NCI-H1105 treated with DMSO at 0.1 percent for 48 hours (cell line): ENCODE measurements around the gene OR10A6.

Experiments
- DNase-seq: peaks from one replicate; lab custom pipeline; 2025; lab: John Stamatoyannopoulos, UW

The OR10A6 gene

DNA sequence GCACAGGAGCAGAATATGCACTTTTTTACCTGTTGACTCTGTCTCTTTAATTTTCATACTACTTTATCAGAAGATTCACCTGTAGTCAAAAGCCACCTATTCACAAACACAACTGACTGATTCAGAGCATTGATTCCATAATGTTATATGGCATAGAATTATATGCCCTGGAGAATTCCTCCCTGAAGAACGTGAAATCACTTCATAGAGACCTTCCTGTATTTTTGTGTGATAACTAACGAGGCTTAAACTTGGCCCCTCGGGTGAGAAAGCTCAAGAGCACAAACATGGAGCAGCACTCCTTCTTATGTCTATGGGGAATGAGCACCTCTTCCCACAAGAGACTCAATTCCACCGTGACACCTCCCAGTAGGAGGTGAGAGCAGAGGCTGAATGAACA is at the start of gene OR10A6:
TSS of gene OR10A6 (minus strand) at position 101 of the 400 bp plus-strand sequence. CDS start 2,606 bp downstream, outside the sequence.
- no peak for DNase-seq

DNA sequence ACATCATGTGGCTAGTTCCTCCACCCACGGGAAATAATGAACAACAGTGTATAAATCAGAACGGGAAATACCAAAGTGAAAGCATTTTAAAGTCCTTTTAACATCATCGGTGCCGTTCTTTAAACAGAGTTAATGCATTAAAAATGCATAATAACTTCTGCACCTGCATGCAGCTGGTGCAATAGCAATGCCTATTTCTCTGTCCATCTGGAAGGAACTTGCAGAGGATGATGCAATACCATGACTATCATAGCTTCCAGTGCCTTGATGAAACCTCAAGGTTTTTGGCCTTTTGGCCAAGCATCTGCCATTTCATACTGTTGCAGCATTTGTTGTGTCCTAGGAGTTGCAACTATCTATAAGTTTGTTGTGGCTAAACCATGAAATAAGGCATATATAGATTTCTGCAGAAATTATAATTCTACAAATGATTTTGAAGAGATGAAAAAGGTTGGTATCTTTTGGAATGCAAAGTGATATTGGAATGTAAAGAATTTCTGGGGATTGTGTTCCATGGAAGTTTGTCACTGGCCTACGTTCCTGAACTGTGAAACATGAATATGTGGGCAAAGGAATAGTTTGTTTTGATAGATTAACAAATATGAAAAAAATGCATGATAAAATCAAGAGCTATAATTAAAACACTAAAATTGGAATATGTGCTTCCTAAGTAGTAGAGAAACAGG is 46.3 kb upstream of the OR10A6 start:
- no peak for DNase-seq

DNA sequence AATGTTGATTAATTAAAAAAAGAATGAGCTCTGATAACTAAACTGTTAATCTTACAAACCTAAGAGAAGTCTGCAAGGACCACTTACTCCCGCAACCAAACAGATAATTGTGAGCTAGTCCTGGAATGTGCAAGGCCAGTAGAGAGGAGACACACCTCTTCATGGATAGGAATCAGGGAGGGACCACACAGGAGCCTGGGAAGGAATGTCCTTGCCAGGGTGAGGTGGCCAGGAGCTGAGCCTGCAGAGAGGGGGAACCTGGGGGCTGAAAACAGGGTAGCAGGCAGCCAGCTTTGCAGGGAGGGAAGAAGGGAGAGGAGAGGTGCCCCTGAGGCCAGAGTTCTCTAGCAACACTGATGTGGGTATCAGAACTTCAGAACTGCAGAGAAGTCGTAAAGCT is 43.6 kb upstream of the OR10A6 start:
- no peak for DNase-seq

DNA sequence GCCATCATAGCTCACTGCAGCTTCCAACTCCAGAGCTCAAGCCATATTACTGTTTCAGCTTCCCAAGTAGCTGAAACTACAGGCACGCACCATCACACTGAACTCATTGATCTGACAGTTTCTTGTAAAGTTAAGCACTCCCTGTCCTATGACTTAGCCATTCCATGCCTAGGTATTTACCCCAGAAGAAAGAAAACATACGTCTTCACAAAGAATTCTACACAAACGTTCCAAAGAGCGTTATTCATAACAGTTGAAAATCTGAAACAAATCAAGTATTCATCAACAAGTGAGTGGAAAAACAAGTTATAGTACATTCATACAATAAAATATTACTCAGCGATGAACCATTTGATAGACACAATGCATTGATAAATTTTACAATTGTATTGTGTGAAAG is 41.9 kb upstream of the OR10A6 start:
- DNase-seq: no peak

GRCh38 chr11:7971846-7972245 is 40.8 kb upstream of the OR10A6 start:
- DNase-seq: no peak

GRCh38 chr11:7969756-7970646 is 38.9 kb upstream of the OR10A6 start:
- DNase-seq: no peak

- DNase-seq: no peak
Observed at GRCh38 chr11:7968686-7969085, 37.6 kb upstream of the OR10A6 start.

DNA sequence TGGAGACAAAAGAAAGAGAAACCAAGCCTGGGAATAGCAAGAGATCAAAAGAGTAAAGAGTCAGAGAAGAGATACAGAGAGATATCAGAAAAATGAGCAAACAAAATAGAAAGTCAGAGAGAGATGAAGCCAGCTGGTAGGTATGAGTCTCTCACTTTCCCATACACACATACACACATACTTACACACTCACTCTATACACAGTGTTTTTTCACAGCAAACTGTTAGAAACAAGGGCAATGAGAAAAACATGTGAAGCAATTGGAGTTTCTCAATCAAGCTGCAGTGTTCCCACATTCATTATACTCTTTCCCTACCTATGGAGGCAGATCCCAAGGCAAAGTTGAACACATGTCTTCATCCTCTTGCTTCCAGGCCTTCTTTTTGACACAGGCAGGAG is 36.8 kb upstream of the OR10A6 start:
- no peak for DNase-seq

- no peak for DNase-seq
Observed at GRCh38 chr11:7967097-7967496, 36.0 kb upstream of the OR10A6 start.

DNA sequence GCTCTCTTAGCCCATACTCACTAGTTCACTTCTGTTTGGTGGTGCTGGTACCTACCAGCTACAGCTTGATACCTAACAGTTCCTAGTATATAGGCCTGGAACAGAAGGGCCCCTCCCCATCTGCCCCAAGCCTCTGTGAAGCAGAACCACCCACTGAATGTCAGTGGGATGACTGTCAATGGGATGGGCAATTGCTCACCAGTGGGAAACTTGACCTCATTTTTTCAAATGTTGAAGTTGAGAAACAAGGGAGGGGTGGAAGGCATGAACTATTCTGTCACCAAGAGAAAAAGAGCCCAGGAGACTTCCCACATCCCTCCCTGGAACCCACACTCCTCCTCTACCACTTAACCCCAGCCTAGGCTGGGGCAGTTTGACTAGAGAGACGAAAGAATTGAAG is 34.3 kb upstream of the OR10A6 start, which contains the start of gene NLRP10:
TSS of gene NLRP10 (minus strand) at position 62 of the 400 bp plus-strand sequence. CDS start 1,952 bp downstream, outside the sequence.
- DNase-seq: no peak

DNA sequence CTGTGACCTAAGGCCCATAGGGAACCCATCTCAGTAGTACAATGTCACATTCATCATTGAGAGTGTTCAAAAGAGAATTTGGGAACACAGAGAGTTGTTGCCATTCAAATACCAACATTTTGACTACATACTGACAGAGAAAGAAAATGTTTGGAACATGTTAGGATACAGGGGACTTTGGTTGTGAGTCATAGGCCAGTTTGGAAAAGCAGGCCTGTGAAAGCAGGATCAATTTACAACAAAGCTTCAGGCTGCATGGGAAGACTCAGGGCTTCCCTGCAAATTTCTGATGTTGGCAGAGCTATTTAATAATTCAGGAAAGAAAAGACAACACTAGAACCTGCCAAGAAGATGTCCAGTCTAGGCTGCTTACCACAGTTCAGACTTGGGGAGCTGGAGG is 33.8 kb upstream of the OR10A6 start:
- no peak for DNase-seq

DNA sequence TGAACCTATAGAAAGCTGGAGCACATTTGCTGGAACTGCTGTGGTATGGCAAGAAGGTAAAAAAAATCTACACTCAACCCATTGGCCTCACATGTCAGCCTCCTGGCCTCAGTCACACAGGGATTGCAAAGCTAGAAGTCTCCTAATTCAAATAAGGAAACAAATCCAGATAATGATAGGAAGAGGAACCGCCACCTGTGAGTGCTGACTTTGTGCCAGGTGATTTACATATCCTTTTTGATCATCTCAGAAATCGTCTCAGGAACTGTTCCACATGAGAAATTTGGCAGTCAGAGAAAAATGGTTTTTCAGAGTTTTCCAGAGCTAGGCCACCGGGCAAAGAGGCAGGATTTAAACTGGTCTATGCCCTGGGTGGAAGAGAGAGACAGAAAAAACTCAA is 33.2 kb upstream of the OR10A6 start:
- DNase-seq: no peak

DNA sequence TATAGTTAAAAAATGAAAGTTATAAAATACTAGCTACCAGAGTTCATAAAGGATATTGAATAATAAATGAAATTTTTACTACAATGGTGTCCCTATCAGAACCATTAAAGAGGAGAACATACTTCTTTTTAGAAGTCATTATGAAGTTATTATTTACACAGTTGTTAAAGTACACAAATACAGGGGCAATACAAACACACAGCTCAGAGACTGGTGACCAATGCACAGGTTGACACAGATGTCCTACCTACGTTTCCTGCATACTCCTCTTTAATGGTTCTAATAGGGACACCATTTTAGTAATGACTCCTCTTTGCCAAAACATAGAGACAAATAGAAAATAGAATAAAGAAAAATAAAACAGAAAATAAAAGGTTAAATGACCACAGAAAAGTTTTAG is 24.1 kb upstream of the OR10A6 start:
- no peak for DNase-seq

DNA sequence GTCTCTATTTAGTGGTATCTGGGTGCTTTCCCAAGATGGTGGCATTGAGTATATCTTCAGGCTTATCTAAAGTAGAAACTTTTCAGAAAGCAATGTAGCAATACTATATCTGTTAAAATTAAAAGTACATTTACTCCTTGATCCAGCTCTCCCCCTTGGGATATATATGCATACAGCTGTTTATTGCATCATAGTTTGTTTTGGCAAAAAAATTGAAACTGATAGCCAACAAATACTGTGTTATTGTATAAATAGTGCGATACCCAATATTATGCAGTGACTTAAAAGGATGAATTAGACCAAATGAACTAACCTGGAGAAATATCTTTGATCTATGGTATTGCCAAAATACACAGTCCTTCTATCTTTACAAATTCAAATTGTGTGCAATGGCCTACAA is 18.9 kb upstream of the OR10A6 start:
- DNase-seq: no peak

DNA sequence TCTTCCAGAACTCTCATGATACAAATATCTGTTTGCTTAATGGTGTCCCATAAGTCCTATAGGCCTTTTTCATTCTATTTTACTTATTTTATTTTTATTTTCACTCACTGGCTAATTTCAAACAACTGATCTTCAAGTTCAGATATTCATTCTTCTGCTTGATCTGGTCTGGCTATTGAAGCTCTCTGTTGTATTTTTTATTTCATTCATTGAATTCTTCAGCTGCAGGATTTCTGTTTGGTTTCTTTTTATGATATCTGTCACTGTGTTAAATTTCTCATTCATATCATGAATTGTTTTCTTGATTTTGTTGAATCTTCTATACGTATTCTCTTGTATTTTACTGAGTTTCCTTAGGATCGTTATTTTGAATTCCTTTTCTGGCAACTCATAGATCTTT is 13.1 kb upstream of the OR10A6 start:
- no peak for DNase-seq

- DNase-seq: no peak
Observed at GRCh38 chr11:7941608-7942007, 10.5 kb upstream of the OR10A6 start, which contains the start of gene OR10A3. Gene OR10A3 (minus strand): TSS chr11:7941708. CDS start chr11:7939520, 2,188 bp downstream.

DNA sequence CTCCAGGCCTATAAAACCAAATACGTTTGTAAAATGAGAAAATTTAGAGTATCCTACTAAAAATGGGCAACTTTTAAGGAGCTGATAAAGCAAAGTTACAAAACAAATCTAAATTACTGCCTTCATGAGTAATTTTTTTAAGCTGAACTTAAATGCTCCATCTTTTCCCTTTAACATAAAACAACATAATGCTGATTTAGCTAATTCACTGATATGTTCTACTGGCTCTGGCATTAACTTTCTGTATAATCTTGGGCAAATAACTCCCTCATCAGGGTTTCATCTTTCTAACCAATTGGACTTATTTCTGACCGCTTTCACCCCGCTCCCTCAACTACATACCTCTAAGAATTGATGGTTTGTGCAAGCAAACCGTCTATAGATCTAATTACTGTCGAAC is 10.1 kb upstream of the OR10A6 start:
- DNase-seq: no peak

DNA sequence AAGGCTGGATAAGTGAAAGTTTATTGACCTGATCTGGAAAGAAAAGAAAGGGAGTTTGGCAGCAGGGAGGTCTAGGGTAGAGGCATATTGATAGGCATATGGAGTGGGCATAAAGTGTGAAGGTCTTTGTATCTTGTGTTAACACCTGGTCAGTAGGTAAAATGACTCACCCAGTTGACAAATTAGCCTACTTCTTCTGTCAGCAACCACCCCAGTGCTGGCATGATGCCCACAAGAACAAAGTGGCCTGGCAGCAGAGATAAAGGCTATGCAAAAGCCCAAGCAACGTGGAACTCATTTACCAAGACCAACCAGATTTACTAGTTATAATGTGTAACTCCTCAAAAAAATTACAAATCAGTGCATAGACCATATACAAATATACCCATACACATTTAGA is 5.5 kb upstream of the OR10A6 start:
- no peak for DNase-seq

DNA sequence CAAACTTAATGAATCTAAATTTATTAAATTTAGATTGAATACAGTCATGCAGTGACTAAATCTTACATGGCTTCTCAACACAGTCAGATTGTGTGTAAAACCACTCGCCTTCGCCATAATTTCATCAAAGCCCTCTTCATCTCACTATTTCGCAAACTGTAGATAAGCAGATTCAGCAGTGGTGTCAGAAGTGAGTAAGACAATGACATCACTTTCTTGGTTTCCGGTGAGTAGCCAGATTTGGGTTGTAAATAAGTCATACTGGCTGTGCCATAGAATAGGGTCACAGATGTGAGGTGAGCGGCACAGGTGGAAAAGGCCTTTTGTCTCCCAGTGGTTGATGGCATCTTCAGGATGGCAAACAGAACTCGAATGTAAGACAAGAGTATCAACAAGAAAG is 3.4 kb downstream of the OR10A6 start:
- no peak for DNase-seq

DNA sequence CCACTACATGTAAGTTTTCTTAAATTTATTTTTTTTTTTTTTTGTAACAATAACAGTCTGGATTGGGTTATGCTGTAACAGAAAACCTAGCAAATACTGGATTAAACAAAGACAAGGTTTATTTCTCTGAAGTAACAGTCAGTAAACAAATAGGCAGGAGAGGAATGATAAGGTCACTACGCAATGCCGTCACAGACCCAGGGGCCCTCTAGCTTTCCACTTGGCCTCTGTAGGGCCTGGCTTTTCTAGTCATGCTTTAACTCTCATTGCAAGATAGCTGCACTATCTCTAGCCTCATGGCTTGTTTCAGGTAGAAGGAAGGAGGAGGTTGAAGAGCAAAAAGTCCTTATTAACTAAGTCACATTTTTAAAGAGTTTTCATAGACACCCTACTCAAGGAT is 6.5 kb downstream of the OR10A6 start:
- DNase-seq: no peak

DNA sequence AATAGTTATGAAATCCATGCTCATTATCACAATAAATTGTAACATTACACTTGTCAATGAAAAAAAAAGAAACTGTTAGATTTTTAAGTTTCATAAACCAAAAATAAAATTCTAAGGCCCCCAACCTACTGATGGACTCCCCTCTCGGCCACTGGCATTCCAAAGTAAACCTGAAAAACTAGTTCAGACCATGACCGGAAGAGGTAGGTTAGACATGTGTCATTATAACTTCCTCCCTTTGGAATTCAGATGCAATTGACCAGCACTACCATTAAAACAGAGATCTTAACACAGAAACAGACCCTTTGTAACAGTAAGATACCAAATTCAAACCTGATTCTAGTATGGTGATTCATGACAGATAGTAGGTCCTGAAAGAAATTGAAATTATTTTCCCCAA is 12.9 kb downstream of the OR10A6 start:
- DNase-seq: no peak

GRCh38 chr11:7911011-7911410 is 20.1 kb downstream of the OR10A6 start:
- DNase-seq: no peak

DNA sequence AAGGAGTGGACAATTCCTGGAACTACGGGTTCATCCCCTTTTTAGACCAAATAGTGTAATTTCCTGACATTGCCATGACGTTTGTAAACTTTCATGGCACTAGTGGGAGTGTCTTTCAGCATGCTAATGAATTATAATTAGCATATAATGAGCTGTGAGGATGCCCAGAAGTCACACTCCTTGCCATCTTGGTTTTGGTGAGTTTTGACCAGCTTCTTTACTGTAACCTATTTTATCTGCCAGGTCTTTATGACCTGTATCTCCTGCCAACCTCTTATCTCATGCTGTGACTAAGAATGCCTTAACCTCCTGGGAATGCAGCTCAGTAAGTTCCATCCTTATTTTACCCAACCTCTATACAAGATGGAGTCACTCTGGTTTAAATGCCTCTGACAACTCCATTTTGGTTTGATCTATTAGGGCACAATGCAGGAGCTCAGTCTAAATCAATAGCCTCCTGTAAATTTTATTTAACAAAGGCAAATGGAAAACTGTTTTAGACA is 20.7 kb downstream of the OR10A6 start:
- no peak for DNase-seq
